ENCODE results near the gene DHODH. TPM values are rescaled to one million over a fixed set of nuclear protein-coding genes. Genes with fewer than 3 reads are reported as not detected.
A peak's percentile ranks its signal among the peaks of the same experiment; 100 is the strongest.

DHODH gene
- total and polyA plus RNA-seq, 2 of the 13 experiments (the other 11 are each of a cell fraction or from before 2014, with no cell fraction given), result 10.7 to 16.4 TPM

DNA sequence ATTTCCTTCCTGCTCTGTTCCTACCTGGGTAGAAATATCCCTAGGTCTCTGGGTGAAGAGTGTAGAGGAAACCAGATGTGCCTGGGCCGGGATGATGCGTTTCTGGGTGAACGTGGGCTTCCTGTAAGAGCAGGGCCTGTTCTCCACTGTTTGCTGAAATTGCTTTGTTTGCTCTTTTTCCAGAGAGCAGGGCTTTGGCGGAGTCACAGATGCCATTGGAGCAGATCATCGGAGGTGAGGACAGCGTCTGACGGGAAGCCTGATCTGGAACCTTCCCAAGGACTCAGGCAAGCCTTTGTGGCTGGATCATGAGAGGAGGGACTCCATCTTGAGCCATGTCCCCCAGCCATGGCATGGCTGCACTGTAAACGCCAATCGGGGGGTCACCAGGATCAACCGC, 15.4 kb downstream of the DHODH start (continued):
- TF ChIP-seq, protein P1, sequence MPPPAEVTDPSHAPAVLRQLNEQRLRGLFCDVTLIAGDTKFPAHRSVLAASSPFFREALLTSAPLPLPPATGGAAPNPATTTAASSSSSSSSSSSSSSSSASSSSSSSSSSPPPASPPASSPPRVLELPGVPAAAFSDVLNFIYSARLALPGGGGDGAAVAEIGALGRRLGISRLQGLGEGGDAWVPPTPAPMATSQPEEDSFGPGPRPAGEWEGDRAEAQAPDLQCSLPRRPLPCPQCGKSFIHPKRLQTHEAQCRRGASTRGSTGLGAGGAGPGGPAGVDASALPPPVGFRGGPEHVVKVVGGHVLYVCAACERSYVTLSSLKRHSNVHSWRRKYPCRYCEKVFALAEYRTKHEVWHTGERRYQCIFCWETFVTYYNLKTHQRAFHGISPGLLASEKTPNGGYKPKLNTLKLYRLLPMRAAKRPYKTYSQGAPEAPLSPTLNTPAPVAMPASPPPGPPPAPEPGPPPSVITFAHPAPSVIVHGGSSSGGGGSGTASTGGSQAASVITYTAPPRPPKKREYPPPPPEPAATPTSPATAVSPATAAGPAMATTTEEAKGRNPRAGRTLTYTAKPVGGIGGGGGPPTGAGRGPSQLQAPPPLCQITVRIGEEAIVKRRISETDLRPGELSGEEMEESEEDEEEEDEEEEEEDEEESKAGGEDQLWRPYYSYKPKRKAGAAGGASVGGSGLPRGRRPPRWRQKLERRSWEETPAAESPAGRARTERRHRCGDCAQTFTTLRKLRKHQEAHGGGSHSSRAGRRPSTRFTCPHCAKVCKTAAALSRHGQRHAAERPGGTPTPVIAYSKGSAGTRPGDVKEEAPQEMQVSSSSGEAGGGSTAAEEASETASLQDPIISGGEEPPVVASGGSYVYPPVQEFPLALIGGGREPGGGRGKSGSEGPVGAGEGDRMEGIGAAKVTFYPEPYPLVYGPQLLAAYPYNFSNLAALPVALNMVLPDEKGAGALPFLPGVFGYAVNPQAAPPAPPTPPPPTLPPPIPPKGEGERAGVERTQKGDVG (CRISPR knock-in tag; IDR thresholded peaks at IDR 0.05; ENCODE audit: borderline replicate concordance), result peak; percentile 96; the same call in 1 of the 2 replicates
- no peak for TF ChIP-seq SMYD3 (CRISPR knock-in tag; IDR thresholded peaks at IDR 0.05)
- no peak for TF ChIP-seq BHLHE40 (IDR thresholded peaks at IDR 0.05; ENCODE audit: low read length)
- no peak for TF ChIP-seq NFRKB (IDR thresholded peaks at IDR 0.05)
- TF ChIP-seq ZSCAN22 (CRISPR knock-in tag; IDR thresholded peaks at IDR 0.05), result no peak
- 0 out of 2 replicates have a peak, but pooled peaks have one; percentile 22 for TF ChIP-seq ZBTB7B (CRISPR knock-in tag; IDR thresholded peaks at IDR 0.05)
- TF ChIP-seq, protein P2, sequence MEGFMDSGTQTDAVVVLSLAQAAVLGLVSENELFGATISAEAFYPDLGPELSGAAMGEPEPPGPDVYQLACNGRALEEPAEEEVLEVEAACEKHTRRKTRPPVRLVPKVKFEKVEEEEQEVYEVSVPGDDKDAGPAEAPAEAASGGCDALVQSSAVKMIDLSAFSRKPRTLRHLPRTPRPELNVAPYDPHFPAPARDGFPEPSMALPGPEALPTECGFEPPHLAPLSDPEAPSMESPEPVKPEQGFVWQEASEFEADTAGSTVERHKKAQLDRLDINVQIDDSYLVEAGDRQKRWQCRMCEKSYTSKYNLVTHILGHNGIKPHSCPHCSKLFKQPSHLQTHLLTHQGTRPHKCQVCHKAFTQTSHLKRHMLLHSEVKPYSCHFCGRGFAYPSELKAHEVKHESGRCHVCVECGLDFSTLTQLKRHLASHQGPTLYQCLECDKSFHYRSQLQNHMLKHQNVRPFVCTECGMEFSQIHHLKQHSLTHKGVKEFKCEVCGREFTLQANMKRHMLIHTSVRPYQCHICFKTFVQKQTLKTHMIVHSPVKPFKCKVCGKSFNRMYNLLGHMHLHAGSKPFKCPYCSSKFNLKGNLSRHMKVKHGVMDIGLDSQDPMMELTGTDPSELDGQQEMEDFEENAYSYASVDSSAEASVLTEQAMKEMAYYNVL (CRISPR knock-in tag; IDR thresholded peaks at IDR 0.05; ENCODE audit: borderline replicate concordance), result no peak
- 0 out of 2 replicates have a peak, but pooled peaks have one; percentile 47 for TF ChIP-seq POGZ (CRISPR knock-in tag; IDR thresholded peaks at IDR 0.05)
- TF ChIP-seq, protein P3, sequence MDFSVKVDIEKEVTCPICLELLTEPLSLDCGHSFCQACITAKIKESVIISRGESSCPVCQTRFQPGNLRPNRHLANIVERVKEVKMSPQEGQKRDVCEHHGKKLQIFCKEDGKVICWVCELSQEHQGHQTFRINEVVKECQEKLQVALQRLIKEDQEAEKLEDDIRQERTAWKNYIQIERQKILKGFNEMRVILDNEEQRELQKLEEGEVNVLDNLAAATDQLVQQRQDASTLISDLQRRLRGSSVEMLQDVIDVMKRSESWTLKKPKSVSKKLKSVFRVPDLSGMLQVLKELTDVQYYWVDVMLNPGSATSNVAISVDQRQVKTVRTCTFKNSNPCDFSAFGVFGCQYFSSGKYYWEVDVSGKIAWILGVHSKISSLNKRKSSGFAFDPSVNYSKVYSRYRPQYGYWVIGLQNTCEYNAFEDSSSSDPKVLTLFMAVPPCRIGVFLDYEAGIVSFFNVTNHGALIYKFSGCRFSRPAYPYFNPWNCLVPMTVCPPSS (IDR thresholded peaks at IDR 0.05), result no peak
- TF ChIP-seq SATB2 (CRISPR knock-in tag; IDR thresholded peaks at IDR 0.05), result no peak
- TF ChIP-seq EP300 (IDR thresholded peaks at IDR 0.05; ENCODE audit: low read depth in 2 of 2, low read length in 2 of 2), result no peak
- TF ChIP-seq EP300 (CRISPR knock-in tag; IDR thresholded peaks at IDR 0.05; ENCODE audit: borderline replicate concordance), result no peak
- no peak for TF ChIP-seq ZNF569 (CRISPR knock-in tag; IDR thresholded peaks at IDR 0.05; ENCODE audit: borderline replicate concordance)
- no peak for TF ChIP-seq ZNF780A (CRISPR knock-in tag; IDR thresholded peaks at IDR 0.05)
- no peak for TF ChIP-seq MBD4 (IDR thresholded peaks at IDR 0.05; ENCODE audit: borderline replicate concordance, low read length)
- 0 out of 2 replicates have a peak, but pooled peaks have one; percentile 41 for TF ChIP-seq KDM5B (CRISPR knock-in tag; IDR thresholded peaks at IDR 0.05; ENCODE audit: borderline replicate concordance)
- TF ChIP-seq, protein P4, sequence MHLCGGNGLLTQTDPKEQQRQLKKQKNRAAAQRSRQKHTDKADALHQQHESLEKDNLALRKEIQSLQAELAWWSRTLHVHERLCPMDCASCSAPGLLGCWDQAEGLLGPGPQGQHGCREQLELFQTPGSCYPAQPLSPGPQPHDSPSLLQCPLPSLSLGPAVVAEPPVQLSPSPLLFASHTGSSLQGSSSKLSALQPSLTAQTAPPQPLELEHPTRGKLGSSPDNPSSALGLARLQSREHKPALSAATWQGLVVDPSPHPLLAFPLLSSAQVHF (CRISPR knock-in tag; IDR thresholded peaks at IDR 0.05), result no peak
- TF ChIP-seq, protein P5, sequence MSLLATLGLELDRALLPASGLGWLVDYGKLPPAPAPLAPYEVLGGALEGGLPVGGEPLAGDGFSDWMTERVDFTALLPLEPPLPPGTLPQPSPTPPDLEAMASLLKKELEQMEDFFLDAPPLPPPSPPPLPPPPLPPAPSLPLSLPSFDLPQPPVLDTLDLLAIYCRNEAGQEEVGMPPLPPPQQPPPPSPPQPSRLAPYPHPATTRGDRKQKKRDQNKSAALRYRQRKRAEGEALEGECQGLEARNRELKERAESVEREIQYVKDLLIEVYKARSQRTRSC (CRISPR knock-in tag; IDR thresholded peaks at IDR 0.05; ENCODE audit: low read depth), result no peak
- TF ChIP-seq MIXL1 (CRISPR knock-in tag; IDR thresholded peaks at IDR 0.05), result 0 out of 2 replicates have a peak, but pooled peaks have one; percentile 37
- TF ChIP-seq ZNF652 (CRISPR knock-in tag; IDR thresholded peaks at IDR 0.05; ENCODE audit: borderline replicate concordance, low read depth), result no peak
- TF ChIP-seq ZBTB8A (CRISPR knock-in tag; IDR thresholded peaks at IDR 0.05; ENCODE audit: borderline replicate concordance, low read depth), result no peak
- TF ChIP-seq, protein P6, sequence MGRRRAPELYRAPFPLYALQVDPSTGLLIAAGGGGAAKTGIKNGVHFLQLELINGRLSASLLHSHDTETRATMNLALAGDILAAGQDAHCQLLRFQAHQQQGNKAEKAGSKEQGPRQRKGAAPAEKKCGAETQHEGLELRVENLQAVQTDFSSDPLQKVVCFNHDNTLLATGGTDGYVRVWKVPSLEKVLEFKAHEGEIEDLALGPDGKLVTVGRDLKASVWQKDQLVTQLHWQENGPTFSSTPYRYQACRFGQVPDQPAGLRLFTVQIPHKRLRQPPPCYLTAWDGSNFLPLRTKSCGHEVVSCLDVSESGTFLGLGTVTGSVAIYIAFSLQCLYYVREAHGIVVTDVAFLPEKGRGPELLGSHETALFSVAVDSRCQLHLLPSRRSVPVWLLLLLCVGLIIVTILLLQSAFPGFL (CRISPR knock-in tag; IDR thresholded peaks at IDR 0.05), result no peak
- TF ChIP-seq SMAD3 (CRISPR knock-in tag; IDR thresholded peaks at IDR 0.05), result no peak
